ENCODE results near the gene CCDC172.

DNA sequence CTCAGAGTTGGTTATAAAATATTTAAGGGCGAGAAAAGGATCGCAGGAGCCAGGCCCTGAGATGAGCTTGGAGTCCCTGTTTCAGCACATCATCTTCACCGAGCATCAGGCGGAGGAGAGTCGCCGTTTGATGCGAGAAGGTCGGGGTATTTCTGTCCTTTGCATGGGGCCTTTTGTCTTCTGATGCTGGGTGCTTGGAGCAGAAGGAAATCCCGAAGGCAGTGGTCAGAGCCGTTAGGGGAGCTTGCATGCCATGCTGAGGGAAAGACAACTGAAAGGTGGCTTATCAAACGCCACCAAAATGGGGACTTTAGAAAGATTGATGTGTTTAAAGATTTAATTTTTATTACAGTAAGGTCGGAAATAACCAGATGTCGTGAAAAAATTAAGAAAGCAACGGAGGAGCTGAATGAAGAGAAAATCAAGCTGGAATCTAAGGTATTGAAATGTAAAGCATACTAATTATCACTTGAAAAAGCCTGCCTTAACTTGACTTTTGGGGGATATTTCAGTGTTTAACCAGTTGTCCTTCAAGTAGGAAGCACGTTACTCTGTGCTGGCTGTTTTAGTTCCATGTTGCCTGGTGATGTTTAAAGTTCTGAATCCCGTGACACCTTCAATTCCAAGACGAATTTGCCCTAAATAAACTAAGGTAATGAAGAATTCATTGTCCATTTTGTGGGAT, 845 bp downstream of the CCDC172 start:
- no peak for TF ChIP-seq POLR2A (IDR thresholded peaks at IDR 0.05; ENCODE audit: low read depth)
- TF ChIP-seq, protein P1, sequence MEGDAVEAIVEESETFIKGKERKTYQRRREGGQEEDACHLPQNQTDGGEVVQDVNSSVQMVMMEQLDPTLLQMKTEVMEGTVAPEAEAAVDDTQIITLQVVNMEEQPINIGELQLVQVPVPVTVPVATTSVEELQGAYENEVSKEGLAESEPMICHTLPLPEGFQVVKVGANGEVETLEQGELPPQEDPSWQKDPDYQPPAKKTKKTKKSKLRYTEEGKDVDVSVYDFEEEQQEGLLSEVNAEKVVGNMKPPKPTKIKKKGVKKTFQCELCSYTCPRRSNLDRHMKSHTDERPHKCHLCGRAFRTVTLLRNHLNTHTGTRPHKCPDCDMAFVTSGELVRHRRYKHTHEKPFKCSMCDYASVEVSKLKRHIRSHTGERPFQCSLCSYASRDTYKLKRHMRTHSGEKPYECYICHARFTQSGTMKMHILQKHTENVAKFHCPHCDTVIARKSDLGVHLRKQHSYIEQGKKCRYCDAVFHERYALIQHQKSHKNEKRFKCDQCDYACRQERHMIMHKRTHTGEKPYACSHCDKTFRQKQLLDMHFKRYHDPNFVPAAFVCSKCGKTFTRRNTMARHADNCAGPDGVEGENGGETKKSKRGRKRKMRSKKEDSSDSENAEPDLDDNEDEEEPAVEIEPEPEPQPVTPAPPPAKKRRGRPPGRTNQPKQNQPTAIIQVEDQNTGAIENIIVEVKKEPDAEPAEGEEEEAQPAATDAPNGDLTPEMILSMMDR (IDR thresholded peaks at IDR 0.05): no peak
